Panc1 (cell line): Measurements from ENCODE around the gene MDFI. TPM values are rescaled to one million over a fixed set of nuclear protein-coding genes. Genes with fewer than 3 reads are reported as not detected.

Source experiments
- ATAC-seq: fragments of 200-7000 bp; cut with Tn5 transposase; 2 replicates; pipeline ENCODE4 v1.9.1; 2020; ENCODE audit warnings: mild to moderate bottlenecking, moderate library complexity
- BruUV-seq: library from RNA; stranded (reverse); fragments of 400-500 nt; replicated peaks from 2 replicates; lab custom pipeline; 2021; lab: Mats Ljungman, UMichigan
- CTCF ChIA-PET: fragments of 300-600 bp; sonication (Branson Sonifier 250); formaldehyde crosslinking; loops from one replicate; lab custom pipeline; 2022; ENCODE audit warnings: antibody characterized with exemption; lab: Charles Lee
- POLR2A ChIA-PET: fragments of 300-600 bp; sonication (Branson Sonifier 250); formaldehyde crosslinking; loops from one replicate; lab custom pipeline; 2022; ENCODE audit warnings: antibody characterized with exemption; lab: Charles Lee
- DNase-seq: peaks from one replicate; pipeline ENCODE4 v3.0.0-alpha.2; 2010; ENCODE audit warnings: low read depth, low spot score
- H3K27ac ChIP-seq: 2 replicates; pipeline ENCODE4 v1.5.1; 2011; ENCODE audit warnings: mild to moderate bottlenecking, low read length, inconsistent platforms
- H3K27me3 ChIP-seq: fragments of 200-500 bp; sonication (Bioruptor generic); 2 replicates; pipeline ENCODE4 v1.6.0; 2014; ENCODE audit warnings: low read length, inconsistent platforms; ENCODE audit not compliant: control insufficient read depth, insufficient read depth
- H3K36me3 ChIP-seq: fragments of 200-500 bp; sonication (Bioruptor generic); 2 replicates; pipeline ENCODE4 v1.5.1; 2014; ENCODE audit warnings: inconsistent platforms, mild to moderate bottlenecking, low read length, moderate library complexity; ENCODE audit not compliant: control insufficient read depth, insufficient read depth
- H3K4me1 ChIP-seq: 2 replicates; pipeline ENCODE4 v1.5.1; 2011; ENCODE audit warnings: inconsistent platforms, mild to moderate bottlenecking, low read length, moderate library complexity; ENCODE audit not compliant: control insufficient read depth, insufficient read depth
- H3K4me3 ChIP-seq, 2 experiments: 2 replicates each; pipeline ENCODE4 v1.5.1; 2011 to 2012; ENCODE audit warnings: low read depth in 2 of 2, low read length in 2 of 2, mild to moderate bottlenecking in 2 of 2, inconsistent platforms in 1 of 2, moderate library complexity in 1 of 2
- H3K9me3 ChIP-seq: fragments of 200-500 bp; sonication (Bioruptor generic); 2 replicates; pipeline ENCODE4 v1.5.1; 2014; ENCODE audit warnings: low read depth, mild to moderate bottlenecking, inconsistent platforms, low read length, moderate library complexity; ENCODE audit not compliant: control insufficient read depth, insufficient read depth
- CTCF ChIP-seq: fragments of 450-650 bp; IDR thresholded peaks from 2 replicates; pipeline ENCODE4 v1.5.1; 2017; ENCODE audit warnings: mild to moderate bottlenecking
- POLR2AphosphoS5 ChIP-seq: IDR thresholded peaks from 2 replicates; pipeline ENCODE4 v1.6.1; 2012; ENCODE audit warnings: mild to moderate bottlenecking, low read depth, low read length, moderate library complexity
- SIN3A ChIP-seq: IDR thresholded peaks from 2 replicates; pipeline ENCODE4 v1.6.1; 2012; ENCODE audit warnings: low read depth, mild to moderate bottlenecking, low read length, moderate library complexity, borderline replicate concordance; ENCODE audit not compliant: insufficient read depth
- TCF7L2 ChIP-seq: IDR thresholded peaks from 2 replicates; pipeline ENCODE4 v1.6.1; 2011; ENCODE audit warnings: mild to moderate bottlenecking, low read depth, low read length, inconsistent platforms
- in situ Hi-C: cut with HindIII; loops from 2 replicates; pipeline ENCODE4 v1.10.0; 2016; ENCODE audit warnings: low sequenced_read_pairs, low pct_unique_long_range_greater_than_20kb
- intact Hi-C: fragments of 100-400 bp; cut with micrococcal nuclease; formaldehyde crosslinking; loops from one replicate; pipeline ENCODE4 v1.10.0; 2022; ENCODE audit not compliant: unreplicated experiment
- microRNA-seq: library from miRNA; unstranded; fragments of <30 nt; microRNA quantifications from one replicate; pipeline ENCODE4 v1.1.0, GENCODE V29; 2020; ENCODE audit not compliant: unreplicated experiment
- total RNA-seq: library from RNA; stranded (reverse); gene quantifications from one replicate; pipeline ENCODE4 v1.2.1, GENCODE V29; 2021; ENCODE audit not compliant: unreplicated experiment
- TF ChIP-seq, protein P1 (sequence below), 2 experiments: IDR thresholded peaks; 2 replicates each; pipeline ENCODE4 v1.6.1; 2011 to 2012; ENCODE audit warnings: low read depth in 2 of 2, control low read depth in 1 of 2, low read length in 1 of 2, mild to moderate bottlenecking in 1 of 2, moderate library complexity in 1 of 2; ENCODE audit not compliant: insufficient read depth in 1 of 2

Gene MDFI
- total RNA-seq, 1 experiment from 2014 or later: 0.54 TPM

DNA sequence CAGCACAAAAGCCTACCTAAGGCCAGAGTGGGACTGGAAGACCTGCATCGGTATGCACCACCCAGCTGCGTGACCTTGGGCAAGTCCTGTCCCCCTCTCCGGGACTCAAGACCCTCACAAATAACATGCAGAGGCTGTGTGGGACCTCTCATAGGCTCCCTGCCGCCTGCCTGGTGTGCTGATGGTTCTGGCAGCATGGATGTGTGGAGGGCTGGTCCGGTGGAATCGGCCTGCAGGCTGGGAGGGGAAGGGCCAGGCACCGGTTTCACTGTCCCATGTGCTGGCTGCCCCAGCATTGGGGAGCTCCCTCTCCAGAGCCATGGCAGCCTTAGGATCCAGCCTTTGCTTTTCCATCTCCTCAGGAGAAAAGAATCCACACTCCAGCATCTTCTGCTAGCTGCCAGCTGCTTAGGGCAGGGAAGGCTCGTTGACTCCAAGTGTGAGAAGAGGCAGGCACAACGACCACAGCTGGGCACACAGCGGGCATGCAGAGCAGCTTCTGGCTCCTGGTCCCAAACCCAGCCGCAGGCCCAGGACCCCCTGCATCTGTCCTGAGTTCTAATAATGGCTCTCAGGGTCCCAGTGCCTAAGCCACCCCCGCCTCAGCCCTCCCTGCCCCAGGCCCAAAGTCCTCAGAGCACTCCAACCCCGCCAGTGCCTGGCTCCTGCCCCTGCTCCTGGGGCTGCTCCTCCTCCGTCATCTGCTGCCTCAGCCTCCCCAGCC lies 64.7 kb downstream of the MDFI start:
- H3K27me3 ChIP-seq: no peaks in the 10 kb centered on the region
- intact Hi-C loops (no loop called here), in situ Hi-C loops (no loop called here)
- TF ChIP-seq, protein P1, sequence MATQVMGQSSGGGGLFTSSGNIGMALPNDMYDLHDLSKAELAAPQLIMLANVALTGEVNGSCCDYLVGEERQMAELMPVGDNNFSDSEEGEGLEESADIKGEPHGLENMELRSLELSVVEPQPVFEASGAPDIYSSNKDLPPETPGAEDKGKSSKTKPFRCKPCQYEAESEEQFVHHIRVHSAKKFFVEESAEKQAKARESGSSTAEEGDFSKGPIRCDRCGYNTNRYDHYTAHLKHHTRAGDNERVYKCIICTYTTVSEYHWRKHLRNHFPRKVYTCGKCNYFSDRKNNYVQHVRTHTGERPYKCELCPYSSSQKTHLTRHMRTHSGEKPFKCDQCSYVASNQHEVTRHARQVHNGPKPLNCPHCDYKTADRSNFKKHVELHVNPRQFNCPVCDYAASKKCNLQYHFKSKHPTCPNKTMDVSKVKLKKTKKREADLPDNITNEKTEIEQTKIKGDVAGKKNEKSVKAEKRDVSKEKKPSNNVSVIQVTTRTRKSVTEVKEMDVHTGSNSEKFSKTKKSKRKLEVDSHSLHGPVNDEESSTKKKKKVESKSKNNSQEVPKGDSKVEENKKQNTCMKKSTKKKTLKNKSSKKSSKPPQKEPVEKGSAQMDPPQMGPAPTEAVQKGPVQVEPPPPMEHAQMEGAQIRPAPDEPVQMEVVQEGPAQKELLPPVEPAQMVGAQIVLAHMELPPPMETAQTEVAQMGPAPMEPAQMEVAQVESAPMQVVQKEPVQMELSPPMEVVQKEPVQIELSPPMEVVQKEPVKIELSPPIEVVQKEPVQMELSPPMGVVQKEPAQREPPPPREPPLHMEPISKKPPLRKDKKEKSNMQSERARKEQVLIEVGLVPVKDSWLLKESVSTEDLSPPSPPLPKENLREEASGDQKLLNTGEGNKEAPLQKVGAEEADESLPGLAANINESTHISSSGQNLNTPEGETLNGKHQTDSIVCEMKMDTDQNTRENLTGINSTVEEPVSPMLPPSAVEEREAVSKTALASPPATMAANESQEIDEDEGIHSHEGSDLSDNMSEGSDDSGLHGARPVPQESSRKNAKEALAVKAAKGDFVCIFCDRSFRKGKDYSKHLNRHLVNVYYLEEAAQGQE (IDR thresholded peaks at IDR 0.05; ENCODE audit: insufficient read depth in 1 of 2, low read depth in 2 of 2, low read length in 1 of 2): no peak
- TF ChIP-seq CTCF (no peak), TCF7L2 (no peak), POLR2AphosphoS5 (no peak), SIN3A (no peak)
- peaks cover 3% of the 10 kb centered on the region for H3K4me1 ChIP-seq
- ChIA-PET POLR2A (no interaction called here), CTCF (no interaction called here)
- DNase-seq (no peak), ATAC-seq (no peak)
- no peaks in the 10 kb centered on the region for H3K9me3 ChIP-seq
- no peak overlapping the region for H3K4me3 ChIP-seq
- BruUV-seq: no TSS peak
- H3K27ac ChIP-seq: no peak overlapping the region
- H3K36me3 ChIP-seq: no peaks in the 10 kb centered on the region

Small RNA genes lying within 50 kb of the gene (microRNA-seq; reads per million reads assigned to microRNA genes)
- gene MIR4641: not detected

Other genes with a start within 250 kb of the MDFI start
- gene FOXP4, start 92.1 kb upstream of the MDFI start, total RNA-seq: 30.4 TPM
- 13.3 TPM for gene TFEB, start 97.1 kb downstream of the MDFI start, total RNA-seq
- 0.18 TPM for gene PGC, start 108.9 kb downstream of the MDFI start, total RNA-seq
- 3.0 TPM for gene FRS3, start 141.4 kb downstream of the MDFI start, total RNA-seq
- gene PRICKLE4, start 142.3 kb downstream of the MDFI start, total RNA-seq: 1.6 TPM
- gene TOMM6, start 149.2 kb downstream of the MDFI start, total RNA-seq: 234 TPM